Activated naive CD8-positive, alpha-beta T cell treated with anti-CD3 and anti-CD28 coated beads, Interleukin-2, amount 10 ng/mL, durations not matched to agents 7 days and 5 days (primary cell): ENCODE data around the gene HS3ST5. TPM values are rescaled to one million over a fixed set of nuclear protein-coding genes. Genes with fewer than 3 reads are reported as not detected.
"Not testable (repeated sequence)": the region's sequence is repeated elsewhere in the genome, so short reads cannot be mapped to it uniquely, and the experiment has no call there.

Experiments used
- ATAC-seq: fragments of 150-1000 bp; cut with Tn5 transposase; one replicate; pipeline ENCODE4 v1.10.0; 2021; ENCODE audit warnings: low read depth, moderate library complexity
- POLR2A ChIA-PET: fragments of 350-600 bp; sonication (Branson Sonifier 250); formaldehyde crosslinking; loops from one replicate; lab custom pipeline; 2021; ENCODE audit warnings: antibody characterized with exemption; lab: Charles Lee
- DNase-seq: peaks from one replicate; pipeline ENCODE4 v3.0.0; 2021
- H3K27ac Mint-ChIP-seq: one replicate; pipeline ENCODE4 v1.8.0; 2022; ENCODE audit warnings: mild to moderate bottlenecking, mixed read lengths
- H3K27me3 Mint-ChIP-seq: one replicate; pipeline ENCODE4 v1.8.0; 2022; ENCODE audit warnings: mild to moderate bottlenecking, moderate library complexity, mixed read lengths
- H3K36me3 Mint-ChIP-seq: one replicate; pipeline ENCODE4 v1.8.0; 2021; ENCODE audit warnings: mild to moderate bottlenecking, mixed read lengths
- H3K4me1 Mint-ChIP-seq: one replicate; pipeline ENCODE4 v1.8.0; 2021; ENCODE audit warnings: mixed read lengths
- H3K4me3 Mint-ChIP-seq: one replicate; pipeline ENCODE4 v1.8.0; 2022; ENCODE audit warnings: mild to moderate bottlenecking, moderate library complexity, mixed read lengths
- H3K9me3 Mint-ChIP-seq: one replicate; pipeline ENCODE4 v1.8.0; 2021; ENCODE audit warnings: mixed read lengths
- total RNA-seq, 2 experiments: library from RNA; stranded (reverse); gene quantifications; one replicate each; pipeline ENCODE4 v1.2.3, GENCODE V29; 2021

Gene HS3ST5
- total RNA-seq, 2 experiments from 2014 or later: not detected

- H3K36me3 Mint-ChIP-seq, H3K4me1 Mint-ChIP-seq, H3K4me3 Mint-ChIP-seq, H3K27me3 Mint-ChIP-seq, H3K27ac Mint-ChIP-seq, DNase-seq, ATAC-seq, POLR2A ChIA-PET, H3K9me3 Mint-ChIP-seq: not testable (repeated sequence)
Observed at GRCh38 chr6:114313816-114314215, 29.0 kb downstream of the HS3ST5 start.

GRCh38 chr6:114312931-114313330 is 29.9 kb downstream of the HS3ST5 start:
- no peak for ATAC-seq
- no peak for DNase-seq
- Mint-ChIP-seq H3K4me1 (no peaks in the 10 kb centered on the region), H3K9me3 (no peaks in the 10 kb centered on the region), H3K27ac (no peak overlapping the region), H3K4me3 (no peak overlapping the region), H3K27me3 (no peaks in the 10 kb centered on the region), H3K36me3 (no peaks in the 10 kb centered on the region)
- POLR2A ChIA-PET: no interaction called here

- no peaks in the 10 kb centered on the region for H3K36me3 Mint-ChIP-seq
- no peaks in the 10 kb centered on the region for H3K9me3 Mint-ChIP-seq
- no peaks in the 10 kb centered on the region for H3K27me3 Mint-ChIP-seq
- H3K4me1 Mint-ChIP-seq: no peaks in the 10 kb centered on the region
- no peak overlapping the region for H3K4me3 Mint-ChIP-seq
- no peak overlapping the region for H3K27ac Mint-ChIP-seq
- POLR2A ChIA-PET: no interaction called here
- ATAC-seq (no peak), DNase-seq (no peak)
Observed at GRCh38 chr6:114310053-114310452, 32.8 kb downstream of the HS3ST5 start.

- H3K27me3 Mint-ChIP-seq: no peaks in the 10 kb centered on the region
- POLR2A ChIA-PET: no interaction called here
- H3K27ac Mint-ChIP-seq: no peak overlapping the region
- no peaks in the 10 kb centered on the region for H3K9me3 Mint-ChIP-seq
- H3K4me1 Mint-ChIP-seq: no peaks in the 10 kb centered on the region
- DNase-seq (no peak), ATAC-seq (no peak)
- H3K36me3 Mint-ChIP-seq: no peaks in the 10 kb centered on the region
- H3K4me3 Mint-ChIP-seq: no peak overlapping the region
Observed at GRCh38 chr6:114304304-114304887, 38.4 kb downstream of the HS3ST5 start.

- Mint-ChIP-seq H3K9me3 (no peaks in the 10 kb centered on the region), H3K4me1 (no peaks in the 10 kb centered on the region), H3K27me3 (no peaks in the 10 kb centered on the region), H3K4me3 (no peak overlapping the region), H3K36me3 (no peaks in the 10 kb centered on the region), H3K27ac (no peak overlapping the region)
- ATAC-seq: no peak
- POLR2A ChIA-PET: no interaction called here
- DNase-seq: no peak
Observed at GRCh38 chr6:114301596-114302219, 41.1 kb downstream of the HS3ST5 start.

GRCh38 chr6:114297135-114297534 is 45.7 kb downstream of the HS3ST5 start:
- H3K4me1 Mint-ChIP-seq: no peaks in the 10 kb centered on the region
- H3K27me3 Mint-ChIP-seq: no peaks in the 10 kb centered on the region
- H3K9me3 Mint-ChIP-seq: no peaks in the 10 kb centered on the region
- H3K4me3 Mint-ChIP-seq: no peak overlapping the region
- no peak for DNase-seq
- no peaks in the 10 kb centered on the region for H3K36me3 Mint-ChIP-seq
- POLR2A ChIA-PET: no interaction called here
- ATAC-seq: no peak
- no peak overlapping the region for H3K27ac Mint-ChIP-seq

GRCh38 chr6:114292431-114292830 is 50.4 kb downstream of the HS3ST5 start:
- no peaks in the 10 kb centered on the region for H3K36me3 Mint-ChIP-seq
- DNase-seq (no peak), ATAC-seq (no peak)
- no peaks in the 10 kb centered on the region for H3K27me3 Mint-ChIP-seq
- POLR2A ChIA-PET: no interaction called here
- no peaks in the 10 kb centered on the region for H3K9me3 Mint-ChIP-seq
- no peak overlapping the region for H3K4me3 Mint-ChIP-seq
- H3K4me1 Mint-ChIP-seq: no peaks in the 10 kb centered on the region
- no peak overlapping the region for H3K27ac Mint-ChIP-seq

- H3K4me1 Mint-ChIP-seq: no peaks in the 10 kb centered on the region
- no peaks in the 10 kb centered on the region for H3K9me3 Mint-ChIP-seq
- ATAC-seq (no peak), DNase-seq (no peak)
- H3K27ac Mint-ChIP-seq: no peak overlapping the region
- no peaks in the 10 kb centered on the region for H3K27me3 Mint-ChIP-seq
- no peak overlapping the region for H3K4me3 Mint-ChIP-seq
- H3K36me3 Mint-ChIP-seq: no peaks in the 10 kb centered on the region
- POLR2A ChIA-PET: no interaction called here
Observed at GRCh38 chr6:114291428-114291827, 51.4 kb downstream of the HS3ST5 start.

- Mint-ChIP-seq H3K36me3 (no peaks in the 10 kb centered on the region), H3K9me3 (no peaks in the 10 kb centered on the region), H3K4me1 (no peaks in the 10 kb centered on the region), H3K27ac (no peak overlapping the region), H3K27me3 (no peaks in the 10 kb centered on the region), H3K4me3 (no peak overlapping the region)
- no peak for DNase-seq
- ATAC-seq: no peak
- POLR2A ChIA-PET: no interaction called here
Observed at GRCh38 chr6:114290864-114291263, 52.0 kb downstream of the HS3ST5 start.

GRCh38 chr6:114288701-114289495 is 53.9 kb downstream of the HS3ST5 start:
- POLR2A ChIA-PET: no interaction called here

GRCh38 chr6:114287461-114287860 is 55.4 kb downstream of the HS3ST5 start:
- POLR2A ChIA-PET: no interaction called here
- DNase-seq (no peak), ATAC-seq (no peak)

More at GRCh38 chr6:114288701-114289495, 53.9 kb downstream of the HS3ST5 start:
- Mint-ChIP-seq H3K27ac (no peak overlapping the region), H3K27me3 (no peaks in the 10 kb centered on the region), H3K36me3 (no peaks in the 10 kb centered on the region), H3K9me3 (no peaks in the 10 kb centered on the region), H3K4me1 (no peaks in the 10 kb centered on the region), H3K4me3 (no peak overlapping the region)
- DNase-seq (no peak), ATAC-seq (no peak)

GRCh38 chr6:114286211-114286610 is 56.6 kb downstream of the HS3ST5 start:
- Mint-ChIP-seq H3K4me1 (no peaks in the 10 kb centered on the region), H3K9me3 (no peaks in the 10 kb centered on the region), H3K4me3 (no peak overlapping the region), H3K36me3 (no peaks in the 10 kb centered on the region), H3K27ac (no peak overlapping the region), H3K27me3 (peaks cover 3% of the 10 kb centered on the region)
- ATAC-seq: no peak
- POLR2A ChIA-PET: no interaction called here
- DNase-seq: no peak

More at GRCh38 chr6:114287461-114287860, 55.4 kb downstream of the HS3ST5 start:
- Mint-ChIP-seq H3K4me1 (no peaks in the 10 kb centered on the region), H3K9me3 (no peaks in the 10 kb centered on the region), H3K4me3 (no peak overlapping the region), H3K27me3 (peaks cover 2% of the 10 kb centered on the region), H3K27ac (no peak overlapping the region), H3K36me3 (no peaks in the 10 kb centered on the region)

- Mint-ChIP-seq H3K9me3 (no peaks in the 10 kb centered on the region), H3K27me3 (peaks cover 3% of the 10 kb centered on the region), H3K36me3 (no peaks in the 10 kb centered on the region), H3K4me1 (no peaks in the 10 kb centered on the region), H3K4me3 (no peak overlapping the region), H3K27ac (no peak overlapping the region)
- ATAC-seq: no peak
- DNase-seq: no peak
- POLR2A ChIA-PET: no interaction called here
Observed at GRCh38 chr6:114284281-114284680, 58.5 kb downstream of the HS3ST5 start.

- H3K27me3 Mint-ChIP-seq: peaks cover 3% of the 10 kb centered on the region
- POLR2A ChIA-PET: no interaction called here
- DNase-seq: no peak
- H3K4me1 Mint-ChIP-seq: no peaks in the 10 kb centered on the region
- no peak overlapping the region for H3K27ac Mint-ChIP-seq
- ATAC-seq: no peak
- no peaks in the 10 kb centered on the region for H3K36me3 Mint-ChIP-seq
- H3K9me3 Mint-ChIP-seq: no peaks in the 10 kb centered on the region
- H3K4me3 Mint-ChIP-seq: no peak overlapping the region
Observed at GRCh38 chr6:114282292-114282691, 60.5 kb downstream of the HS3ST5 start.
